Fibroblast of lung (primary cell): ENCODE measurements around the gene TOP3A.

Source experiments
- EZH2 ChIP-seq: IDR thresholded peaks from 2 replicates; pipeline ENCODE4 v1.5.1; 2012; ENCODE audit warnings: low read length, control low read depth, mild to moderate bottlenecking; ENCODE audit errors: missing control alignments
- TF ChIP-seq, protein P1 (sequence below), 2 donors: IDR thresholded peaks in 1 of 2; conservative IDR thresholded peaks in 1 of 2; 1 replicate in 1 of 2; 2 replicates in 1 of 2; pipeline ENCODE4 v1.5.1; 2011 to 2012; ENCODE audit warnings: low read length in 2 of 2, control low read depth in 1 of 2, inconsistent platforms in 1 of 2, low read depth in 1 of 2, mild to moderate bottlenecking in 1 of 2

DNA sequence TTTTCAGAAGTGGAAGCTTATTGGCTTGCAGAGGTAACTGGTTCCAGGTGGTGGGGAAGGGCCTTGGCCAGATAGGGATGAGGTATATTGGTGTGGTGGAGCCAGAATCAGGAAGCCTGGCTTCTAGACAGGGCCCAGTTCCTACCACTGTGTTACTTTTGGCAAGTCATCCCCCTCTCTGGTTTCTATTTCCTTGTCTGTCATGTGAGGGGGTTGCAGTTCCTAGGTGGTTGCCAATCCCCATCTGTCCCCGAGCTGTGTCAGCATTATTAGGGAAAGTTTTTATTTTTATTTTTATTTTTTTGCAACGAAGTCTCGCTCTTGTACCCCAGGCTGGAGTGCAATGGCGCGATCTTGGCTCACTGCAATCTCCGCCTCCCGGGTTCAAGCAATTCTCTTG is 3.3 kb upstream of the TOP3A start:
- TF ChIP-seq, protein P1, sequence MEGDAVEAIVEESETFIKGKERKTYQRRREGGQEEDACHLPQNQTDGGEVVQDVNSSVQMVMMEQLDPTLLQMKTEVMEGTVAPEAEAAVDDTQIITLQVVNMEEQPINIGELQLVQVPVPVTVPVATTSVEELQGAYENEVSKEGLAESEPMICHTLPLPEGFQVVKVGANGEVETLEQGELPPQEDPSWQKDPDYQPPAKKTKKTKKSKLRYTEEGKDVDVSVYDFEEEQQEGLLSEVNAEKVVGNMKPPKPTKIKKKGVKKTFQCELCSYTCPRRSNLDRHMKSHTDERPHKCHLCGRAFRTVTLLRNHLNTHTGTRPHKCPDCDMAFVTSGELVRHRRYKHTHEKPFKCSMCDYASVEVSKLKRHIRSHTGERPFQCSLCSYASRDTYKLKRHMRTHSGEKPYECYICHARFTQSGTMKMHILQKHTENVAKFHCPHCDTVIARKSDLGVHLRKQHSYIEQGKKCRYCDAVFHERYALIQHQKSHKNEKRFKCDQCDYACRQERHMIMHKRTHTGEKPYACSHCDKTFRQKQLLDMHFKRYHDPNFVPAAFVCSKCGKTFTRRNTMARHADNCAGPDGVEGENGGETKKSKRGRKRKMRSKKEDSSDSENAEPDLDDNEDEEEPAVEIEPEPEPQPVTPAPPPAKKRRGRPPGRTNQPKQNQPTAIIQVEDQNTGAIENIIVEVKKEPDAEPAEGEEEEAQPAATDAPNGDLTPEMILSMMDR (conservative IDR thresholded peaks at IDR 0.05 in 1 of 2, IDR thresholded peaks at IDR 0.05 in 1 of 2; ENCODE audit: low read depth in 1 of 2, low read length in 2 of 2), result no peak
- no peak for TF ChIP-seq EZH2
